ENCODE measurements around the gene SORD.
A peak's percentile ranks its signal among the peaks of the same experiment; 100 is the strongest.

SORD gene

GRCh38 chr15:45105586-45105985, 82.6 kb downstream of the SORD start:
- Mint-ChIP-seq H3K4me1 (no peaks in the 10 kb centered on the region), H3K27ac (no peak overlapping the region), H3K4me3 (no peak overlapping the region), H3K36me3 (ENCODE audit: low read depth) (no peaks in the 10 kb centered on the region), H3K9me3 (peaks cover 3% of the 10 kb centered on the region), H3K27me3 (ENCODE audit: low read depth, poor library complexity) (peaks cover 81% of the 10 kb centered on the region)
- TF ChIP-seq, protein P1, sequence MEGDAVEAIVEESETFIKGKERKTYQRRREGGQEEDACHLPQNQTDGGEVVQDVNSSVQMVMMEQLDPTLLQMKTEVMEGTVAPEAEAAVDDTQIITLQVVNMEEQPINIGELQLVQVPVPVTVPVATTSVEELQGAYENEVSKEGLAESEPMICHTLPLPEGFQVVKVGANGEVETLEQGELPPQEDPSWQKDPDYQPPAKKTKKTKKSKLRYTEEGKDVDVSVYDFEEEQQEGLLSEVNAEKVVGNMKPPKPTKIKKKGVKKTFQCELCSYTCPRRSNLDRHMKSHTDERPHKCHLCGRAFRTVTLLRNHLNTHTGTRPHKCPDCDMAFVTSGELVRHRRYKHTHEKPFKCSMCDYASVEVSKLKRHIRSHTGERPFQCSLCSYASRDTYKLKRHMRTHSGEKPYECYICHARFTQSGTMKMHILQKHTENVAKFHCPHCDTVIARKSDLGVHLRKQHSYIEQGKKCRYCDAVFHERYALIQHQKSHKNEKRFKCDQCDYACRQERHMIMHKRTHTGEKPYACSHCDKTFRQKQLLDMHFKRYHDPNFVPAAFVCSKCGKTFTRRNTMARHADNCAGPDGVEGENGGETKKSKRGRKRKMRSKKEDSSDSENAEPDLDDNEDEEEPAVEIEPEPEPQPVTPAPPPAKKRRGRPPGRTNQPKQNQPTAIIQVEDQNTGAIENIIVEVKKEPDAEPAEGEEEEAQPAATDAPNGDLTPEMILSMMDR (IDR thresholded peaks at IDR 0.05) = no peak
- DNase-seq = no peak

- peaks cover 3% of the 10 kb centered on the region for H3K9me3 Mint-ChIP-seq
- no peaks in the 10 kb centered on the region for H3K36me3 Mint-ChIP-seq (ENCODE audit: low read depth)
- peaks cover 80% of the 10 kb centered on the region for H3K27me3 Mint-ChIP-seq (ENCODE audit: low read depth, poor library complexity)
- H3K4me3 Mint-ChIP-seq = no peak overlapping the region
- no peak for DNase-seq
- H3K4me1 Mint-ChIP-seq = no peaks in the 10 kb centered on the region
- TF ChIP-seq, protein P1 (IDR thresholded peaks at IDR 0.05) = no peak
- no peak overlapping the region for H3K27ac Mint-ChIP-seq
These were observed 83.2 kb downstream of the SORD start for GRCh38 chr15:45106002-45106790.

GRCh38 chr15:45107941-45108630, 85.1 kb downstream of the SORD start:
- Mint-ChIP-seq H3K36me3 (ENCODE audit: low read depth) (no peaks in the 10 kb centered on the region), H3K4me3 (no peak overlapping the region), H3K27ac (no peak overlapping the region), H3K9me3 (peaks cover 3% of the 10 kb centered on the region), H3K27me3 (ENCODE audit: low read depth, poor library complexity) (peaks cover 89% of the 10 kb centered on the region), H3K4me1 (peaks cover 2% of the 10 kb centered on the region)
- DNase-seq = no peak
- TF ChIP-seq, protein P1 (IDR thresholded peaks at IDR 0.05) = no peak

DNA sequence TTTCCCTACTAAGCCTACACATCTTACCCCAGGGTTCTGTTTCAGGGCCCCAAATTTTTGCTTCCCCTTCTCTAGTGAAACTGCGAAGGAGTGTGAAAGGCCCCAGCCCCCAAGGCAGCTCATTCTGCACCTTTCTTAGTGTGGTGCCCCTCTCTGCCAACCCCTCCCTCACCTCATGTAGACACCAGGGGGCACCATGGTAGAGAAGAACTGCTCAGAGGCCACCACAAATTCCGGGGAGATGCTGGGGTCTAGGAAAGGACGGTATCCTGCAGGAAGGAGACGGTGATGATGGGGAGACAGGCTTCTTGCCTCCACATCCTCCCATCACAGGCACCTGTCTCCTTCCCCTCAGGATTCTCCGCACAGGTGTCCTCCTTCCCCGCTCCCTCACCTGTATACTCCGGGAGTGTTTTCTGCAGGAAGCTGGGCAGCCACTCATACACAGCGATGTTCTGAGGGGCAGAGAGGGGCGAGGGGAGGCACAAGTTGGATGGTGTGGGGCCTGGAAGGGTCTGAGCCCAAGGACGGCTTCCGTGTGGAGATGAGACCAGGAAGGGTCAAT, 87.3 kb downstream of the SORD start:
- Mint-ChIP-seq H3K4me3 (no peak overlapping the region), H3K27ac (no peak overlapping the region), H3K36me3 (ENCODE audit: low read depth) (no peaks in the 10 kb centered on the region), H3K4me1 (peaks cover 18% of the 10 kb centered on the region), H3K9me3 (peaks cover 3% of the 10 kb centered on the region), H3K27me3 (ENCODE audit: low read depth, poor library complexity) (peaks cover 94% of the 10 kb centered on the region)
- TF ChIP-seq, protein P1 (IDR thresholded peaks at IDR 0.05) = no peak
- no peak for DNase-seq

DNA sequence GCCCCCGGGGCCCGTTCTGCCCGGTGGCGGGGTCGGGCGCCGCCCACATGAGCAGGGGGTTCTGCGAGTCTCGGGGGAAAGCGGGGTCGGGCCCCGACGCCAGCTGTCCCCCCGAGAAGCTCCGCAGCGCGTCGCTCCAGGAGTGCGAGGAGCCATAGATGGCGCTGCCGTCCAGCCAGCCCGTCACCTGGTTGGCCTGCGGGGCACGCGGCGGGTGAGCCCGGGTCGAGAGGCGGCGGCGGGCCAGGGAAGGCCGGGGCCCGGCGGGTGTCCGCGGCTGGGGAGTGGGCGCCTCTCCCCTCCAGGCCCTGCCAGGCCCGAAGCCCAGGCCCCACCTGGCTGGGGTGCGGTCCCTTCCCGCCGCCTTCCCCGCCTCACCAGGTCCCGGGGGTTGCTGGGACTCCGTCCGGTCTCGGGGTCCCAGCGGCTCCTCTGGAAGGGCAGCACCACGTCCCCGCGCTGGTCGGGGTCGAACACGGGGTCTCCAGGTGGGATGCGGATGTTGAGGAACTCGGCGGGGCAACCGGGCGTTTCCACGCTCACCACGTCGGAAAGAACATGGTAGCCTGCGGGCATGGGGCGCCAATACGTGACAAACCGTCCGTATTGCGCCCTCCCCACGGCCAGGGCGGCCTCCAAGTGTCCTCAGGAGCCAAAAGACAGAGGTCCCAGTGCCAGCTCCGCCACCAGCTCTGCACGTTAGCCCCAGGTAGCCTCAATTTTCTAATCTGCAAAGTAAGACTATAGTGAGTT, 88.6 kb downstream of the SORD start:
- Mint-ChIP-seq H3K4me1 (peaks cover 18% of the 10 kb centered on the region), H3K9me3 (peaks cover 3% of the 10 kb centered on the region), H3K27me3 (ENCODE audit: low read depth, poor library complexity) (peaks cover 96% of the 10 kb centered on the region), H3K4me3 (peak overlapping the region; percentile 19), H3K27ac (no peak overlapping the region), H3K36me3 (ENCODE audit: low read depth) (no peaks in the 10 kb centered on the region)
- TF ChIP-seq, protein P1 (IDR thresholded peaks at IDR 0.05) = no peak
- no peak for DNase-seq

Data from nephron progenitor cell (in vitro differentiated cells).